ENCODE data around the gene HPF1.

HPF1 gene

GRCh38 chr4:169768385-169768784 lies 10.6 kb upstream of the HPF1 start:
- Histone ChIP-seq H3K4me3 (ENCODE audit: control insufficient read depth in 1 of 7, extremely low read depth in 1 of 7, insufficient read depth in 4 of 7, low read depth in 2 of 7, low read length in 6 of 7) (no peak overlapping the region), H3K9me3 (ENCODE audit: control extremely low read depth in 1 of 5, control insufficient read depth in 4 of 5, insufficient read depth in 2 of 5, low read depth in 1 of 5, low read length in 4 of 5) (no peaks in the 10 kb centered on the region), H3K4me1 (ENCODE audit: control extremely low read depth in 1 of 4, control insufficient read depth in 4 of 4, insufficient read depth in 4 of 4, low read length in 3 of 4) (no peaks in the 10 kb centered on the region), H3K27me3 (replicated peaks in 2 of 5; ENCODE audit: control insufficient read depth in 4 of 5, insufficient read depth in 5 of 5, low read length in 4 of 5) (peaks cover 0 to 2% (median 0%) of the 10 kb centered on the region in 5 experiments), H3K36me3 (ENCODE audit: control insufficient read depth in 4 of 4, insufficient read depth in 4 of 4, low read length in 3 of 4) (no peaks in the 10 kb centered on the region), H3K27ac (ENCODE audit: insufficient read depth in 1 of 2, low read depth in 1 of 2, low read length in 2 of 2, poor library complexity in 1 of 2, severe bottlenecking in 2 of 2) (no peak overlapping the region)
- POLR2A ChIA-PET = no interaction called here
- DNase-seq = no peak
- 100% methylated on average over 2 of the region's 3 CpGs for WGBS (ENCODE audit: insufficient coverage)
- CTCF ChIA-PET = interaction anchor here (0.9 kb wide), 1 partner anchor 42 kb away, joined by 3 read pairs; no protein-coding TSS in a partner anchor

GRCh38 chr4:169766741-169767140 lies 9.0 kb upstream of the HPF1 start:
- Histone ChIP-seq H3K9me3 (ENCODE audit: control extremely low read depth in 1 of 5, control insufficient read depth in 4 of 5, insufficient read depth in 2 of 5, low read depth in 1 of 5, low read length in 4 of 5) (no peaks in the 10 kb centered on the region), H3K27ac (ENCODE audit: insufficient read depth in 1 of 2, low read depth in 1 of 2, low read length in 2 of 2, poor library complexity in 1 of 2, severe bottlenecking in 2 of 2) (no peak overlapping the region), H3K27me3 (replicated peaks in 2 of 5; ENCODE audit: control insufficient read depth in 4 of 5, insufficient read depth in 5 of 5, low read length in 4 of 5) (peaks cover 0 to 2% (median 0%) of the 10 kb centered on the region in 5 experiments), H3K4me1 (ENCODE audit: control extremely low read depth in 1 of 4, control insufficient read depth in 4 of 4, insufficient read depth in 4 of 4, low read length in 3 of 4) (no peaks in the 10 kb centered on the region), H3K36me3 (ENCODE audit: control insufficient read depth in 4 of 4, insufficient read depth in 4 of 4, low read length in 3 of 4) (no peaks in the 10 kb centered on the region), H3K4me3 (ENCODE audit: control insufficient read depth in 1 of 7, extremely low read depth in 1 of 7, insufficient read depth in 4 of 7, low read depth in 2 of 7, low read length in 6 of 7) (no peak overlapping the region)
- 100% methylated on average over 3 of the region's 3 CpGs for WGBS (ENCODE audit: insufficient coverage)
- ChIA-PET CTCF (interaction anchor here (1.5 kb wide), 1 partner anchor 9 kb away, joined by 9 read pairs; no protein-coding TSS in a partner anchor), POLR2A (no interaction called here)
- no peak for DNase-seq

- no peaks in the 10 kb centered on the region for H3K4me1 ChIP-seq (ENCODE audit: control extremely low read depth in 1 of 4, control insufficient read depth in 4 of 4, insufficient read depth in 4 of 4, low read length in 3 of 4)
- H3K9me3 ChIP-seq (ENCODE audit: control extremely low read depth in 1 of 5, control insufficient read depth in 4 of 5, insufficient read depth in 2 of 5, low read depth in 1 of 5, low read length in 4 of 5) = no peaks in the 10 kb centered on the region
- no peak for DNase-seq
- H3K4me3 ChIP-seq (ENCODE audit: control insufficient read depth in 1 of 7, extremely low read depth in 1 of 7, insufficient read depth in 4 of 7, low read depth in 2 of 7, low read length in 6 of 7) = no peak overlapping the region
- ChIA-PET CTCF (interaction anchor here (1.5 kb wide), 1 partner anchor 9 kb away, joined by 9 read pairs; no protein-coding TSS in a partner anchor), POLR2A (no interaction called here)
- peaks cover 0 to 2% (median 0%) of the 10 kb centered on the region in 5 experiments for H3K27me3 ChIP-seq (replicated peaks in 2 of 5; ENCODE audit: control insufficient read depth in 4 of 5, insufficient read depth in 5 of 5, low read length in 4 of 5)
- no peak overlapping the region for H3K27ac ChIP-seq (ENCODE audit: insufficient read depth in 1 of 2, low read depth in 1 of 2, low read length in 2 of 2, poor library complexity in 1 of 2, severe bottlenecking in 2 of 2)
- no peaks in the 10 kb centered on the region for H3K36me3 ChIP-seq (ENCODE audit: control insufficient read depth in 4 of 4, insufficient read depth in 4 of 4, low read length in 3 of 4)
- 100% methylated on average over 2 of the region's 2 CpGs for WGBS (ENCODE audit: insufficient coverage)
Observed at GRCh38 chr4:169765835-169766234, 8.1 kb upstream of the HPF1 start.

GRCh38 chr4:169761846-169762245 lies 4.1 kb upstream of the HPF1 start:
- no peak for DNase-seq
- WGBS (ENCODE audit: insufficient coverage) = 75% methylated on average over 4 of the region's 4 CpGs

GRCh38 chr4:169758401-169758962 lies 738 bp upstream of the HPF1 start:
- Histone ChIP-seq H3K4me1 (ENCODE audit: control extremely low read depth in 1 of 4, control insufficient read depth in 4 of 4, insufficient read depth in 4 of 4, low read length in 3 of 4) (peaks cover 11 to 18% (median 14%) of the 10 kb centered on the region in 4 experiments), H3K9me3 (ENCODE audit: control extremely low read depth in 1 of 5, control insufficient read depth in 4 of 5, insufficient read depth in 2 of 5, low read depth in 1 of 5, low read length in 4 of 5) (no peaks in the 10 kb centered on the region), H3K4me3 (ENCODE audit: control insufficient read depth in 1 of 7, extremely low read depth in 1 of 7, insufficient read depth in 4 of 7, low read depth in 2 of 7, low read length in 6 of 7) (peak overlapping the region in 2 of 7 experiments; percentile 98 to 99), H3K27me3 (replicated peaks in 2 of 5; ENCODE audit: control insufficient read depth in 4 of 5, insufficient read depth in 5 of 5, low read length in 4 of 5) (no peaks in the 10 kb centered on the region), H3K27ac (ENCODE audit: insufficient read depth in 1 of 2, low read depth in 1 of 2, low read length in 2 of 2, poor library complexity in 1 of 2, severe bottlenecking in 2 of 2) (no peak overlapping the region), H3K36me3 (ENCODE audit: control insufficient read depth in 4 of 4, insufficient read depth in 4 of 4, low read length in 3 of 4) (no peaks in the 10 kb centered on the region)
- ChIA-PET CTCF (no interaction called here), POLR2A (no interaction called here)
- no peak for DNase-seq
- WGBS (ENCODE audit: insufficient coverage) = 87% methylated on average over 10 of the region's 11 CpGs

More at GRCh38 chr4:169761846-169762245, 4.1 kb upstream of the HPF1 start:
- no peak overlapping the region for H3K27ac ChIP-seq (ENCODE audit: insufficient read depth in 1 of 2, low read depth in 1 of 2, low read length in 2 of 2, poor library complexity in 1 of 2, severe bottlenecking in 2 of 2)
- no peak overlapping the region for H3K4me3 ChIP-seq (ENCODE audit: control insufficient read depth in 1 of 7, extremely low read depth in 1 of 7, insufficient read depth in 4 of 7, low read depth in 2 of 7, low read length in 6 of 7)
- ChIA-PET CTCF (interaction anchor here (1.0 to 2.2 kb wide), 2 partner anchors 13 to 149 kb away, joined by 3 to 8 read pairs; partner anchors contain the start of gene NEK1), POLR2A (interaction anchor here (0.7 kb wide), 1 partner anchor 1415 kb away, joined by 3 read pairs; no protein-coding TSS in a partner anchor)
- no peaks in the 10 kb centered on the region for H3K36me3 ChIP-seq (ENCODE audit: control insufficient read depth in 4 of 4, insufficient read depth in 4 of 4, low read length in 3 of 4)
- no peaks in the 10 kb centered on the region for H3K27me3 ChIP-seq (replicated peaks in 2 of 5; ENCODE audit: control insufficient read depth in 4 of 5, insufficient read depth in 5 of 5, low read length in 4 of 5)
- H3K9me3 ChIP-seq (ENCODE audit: control extremely low read depth in 1 of 5, control insufficient read depth in 4 of 5, insufficient read depth in 2 of 5, low read depth in 1 of 5, low read length in 4 of 5) = no peaks in the 10 kb centered on the region
- peaks cover 4 to 7% (median 5%) of the 10 kb centered on the region in 4 experiments for H3K4me1 ChIP-seq (ENCODE audit: control extremely low read depth in 1 of 4, control insufficient read depth in 4 of 4, insufficient read depth in 4 of 4, low read length in 3 of 4)

GRCh38 chr4:169756971-169757574 lies 671 bp downstream of the HPF1 start:
- 0% methylated on average over 7 of the region's 13 CpGs for WGBS (ENCODE audit: insufficient coverage)
- CTCF ChIA-PET = interaction anchor here (0.9 kb wide), 1 partner anchor 145 kb away, joined by 3 read pairs; the partner anchor contains the start of gene NEK1
- H3K4me3 ChIP-seq (ENCODE audit: control insufficient read depth in 1 of 7, extremely low read depth in 1 of 7, insufficient read depth in 4 of 7, low read depth in 2 of 7, low read length in 6 of 7) = peak overlapping the region; percentile 77 to 99 (median 97)

GRCh38 chr4:169745291-169745690 lies 12.5 kb downstream of the HPF1 start:
- no peaks in the 10 kb centered on the region for H3K4me1 ChIP-seq (ENCODE audit: control extremely low read depth in 1 of 4, control insufficient read depth in 4 of 4, insufficient read depth in 4 of 4, low read length in 3 of 4)
- no peak overlapping the region for H3K27ac ChIP-seq (ENCODE audit: insufficient read depth in 1 of 2, low read depth in 1 of 2, low read length in 2 of 2, poor library complexity in 1 of 2, severe bottlenecking in 2 of 2)
- WGBS (ENCODE audit: insufficient coverage) = 100% methylated on average over 1 of the region's 1 CpG
- no peaks in the 10 kb centered on the region for H3K9me3 ChIP-seq (ENCODE audit: control extremely low read depth in 1 of 5, control insufficient read depth in 4 of 5, insufficient read depth in 2 of 5, low read depth in 1 of 5, low read length in 4 of 5)
- no peaks in the 10 kb centered on the region for H3K27me3 ChIP-seq (replicated peaks in 2 of 5; ENCODE audit: control insufficient read depth in 4 of 5, insufficient read depth in 5 of 5, low read length in 4 of 5)
- ChIA-PET POLR2A (no interaction called here), CTCF (interaction anchor here (1.3 kb wide), 1 partner anchor 515 kb away, joined by 4 read pairs; no protein-coding TSS in a partner anchor)
- H3K36me3 ChIP-seq (ENCODE audit: control insufficient read depth in 4 of 4, insufficient read depth in 4 of 4, low read length in 3 of 4) = peaks cover 7 to 29% (median 14%) of the 10 kb centered on the region in 4 experiments
- no peak overlapping the region for H3K4me3 ChIP-seq (ENCODE audit: control insufficient read depth in 1 of 7, extremely low read depth in 1 of 7, insufficient read depth in 4 of 7, low read depth in 2 of 7, low read length in 6 of 7)
- no peak for DNase-seq

More at GRCh38 chr4:169756971-169757574, 671 bp downstream of the HPF1 start:
- H3K9me3 ChIP-seq (ENCODE audit: control extremely low read depth in 1 of 5, control insufficient read depth in 4 of 5, insufficient read depth in 2 of 5, low read depth in 1 of 5, low read length in 4 of 5) = no peaks in the 10 kb centered on the region
- H3K36me3 ChIP-seq (ENCODE audit: control insufficient read depth in 4 of 4, insufficient read depth in 4 of 4, low read length in 3 of 4) = peaks cover 0 to 6% (median 4%) of the 10 kb centered on the region in 4 experiments
- POLR2A ChIA-PET = no interaction called here
- H3K4me1 ChIP-seq (ENCODE audit: control extremely low read depth in 1 of 4, control insufficient read depth in 4 of 4, insufficient read depth in 4 of 4, low read length in 3 of 4) = peaks cover 11 to 18% (median 14%) of the 10 kb centered on the region in 4 experiments
- peak; percentile 0 to 12 (median 11) for DNase-seq
- H3K27ac ChIP-seq (ENCODE audit: insufficient read depth in 1 of 2, low read depth in 1 of 2, low read length in 2 of 2, poor library complexity in 1 of 2, severe bottlenecking in 2 of 2) = peak overlapping the region in 1 of 2 experiments; percentile 71
- no peaks in the 10 kb centered on the region for H3K27me3 ChIP-seq (replicated peaks in 2 of 5; ENCODE audit: control insufficient read depth in 4 of 5, insufficient read depth in 5 of 5, low read length in 4 of 5)
